Measurements from ENCODE around the gene TAS2R41.

The TAS2R41 gene

DNA sequence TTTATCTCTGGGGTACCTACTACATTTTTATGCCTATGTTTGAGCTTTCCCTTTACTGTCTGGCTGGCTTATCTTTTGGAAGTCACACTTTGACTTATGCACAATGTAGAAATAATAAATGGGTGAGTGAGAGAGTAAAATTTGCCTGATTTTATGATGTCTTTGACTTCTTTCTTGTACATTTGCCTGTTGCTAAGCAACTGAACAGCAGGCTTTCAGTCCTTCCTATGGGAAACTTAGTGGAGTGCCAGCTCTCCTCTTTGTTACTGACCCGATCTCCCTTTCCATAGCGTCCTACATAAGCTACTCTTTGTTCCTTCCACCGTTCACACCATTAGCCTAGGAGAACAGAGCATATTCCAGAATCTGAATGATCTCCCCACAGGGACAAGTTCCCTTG lies 30.2 kb upstream of the TAS2R41 start:
- TF ChIP-seq, protein P1, sequence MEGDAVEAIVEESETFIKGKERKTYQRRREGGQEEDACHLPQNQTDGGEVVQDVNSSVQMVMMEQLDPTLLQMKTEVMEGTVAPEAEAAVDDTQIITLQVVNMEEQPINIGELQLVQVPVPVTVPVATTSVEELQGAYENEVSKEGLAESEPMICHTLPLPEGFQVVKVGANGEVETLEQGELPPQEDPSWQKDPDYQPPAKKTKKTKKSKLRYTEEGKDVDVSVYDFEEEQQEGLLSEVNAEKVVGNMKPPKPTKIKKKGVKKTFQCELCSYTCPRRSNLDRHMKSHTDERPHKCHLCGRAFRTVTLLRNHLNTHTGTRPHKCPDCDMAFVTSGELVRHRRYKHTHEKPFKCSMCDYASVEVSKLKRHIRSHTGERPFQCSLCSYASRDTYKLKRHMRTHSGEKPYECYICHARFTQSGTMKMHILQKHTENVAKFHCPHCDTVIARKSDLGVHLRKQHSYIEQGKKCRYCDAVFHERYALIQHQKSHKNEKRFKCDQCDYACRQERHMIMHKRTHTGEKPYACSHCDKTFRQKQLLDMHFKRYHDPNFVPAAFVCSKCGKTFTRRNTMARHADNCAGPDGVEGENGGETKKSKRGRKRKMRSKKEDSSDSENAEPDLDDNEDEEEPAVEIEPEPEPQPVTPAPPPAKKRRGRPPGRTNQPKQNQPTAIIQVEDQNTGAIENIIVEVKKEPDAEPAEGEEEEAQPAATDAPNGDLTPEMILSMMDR (IDR thresholded peaks at IDR 0.05; ENCODE audit: low read depth, low read length, missing control alignments) = no peak
- no peak overlapping the region for H3K4me3 ChIP-seq (replicated peaks; ENCODE audit: low read depth, low read length)
- DNase-seq (ENCODE audit: extremely low read depth, low read depth) = no peak

DNA sequence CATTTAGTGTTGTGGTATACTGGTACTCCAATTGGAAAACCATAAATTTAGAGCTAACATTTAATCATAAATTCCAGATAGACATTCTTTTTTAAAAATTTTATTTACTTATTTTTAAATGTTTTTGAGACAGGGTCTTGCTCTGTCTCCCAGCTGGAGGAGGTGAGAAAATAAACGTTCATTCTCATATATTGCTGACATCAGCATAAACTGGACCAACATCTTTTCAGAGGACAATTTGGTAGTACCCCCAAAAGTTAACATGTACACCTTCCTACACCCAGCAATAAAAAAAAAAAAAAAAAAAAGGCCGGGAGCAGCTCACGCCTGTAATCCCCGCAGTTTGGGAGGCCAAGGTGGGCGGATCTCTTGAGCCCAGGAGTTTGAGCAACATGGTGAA lies 29.2 kb upstream of the TAS2R41 start:
- no peak overlapping the region for H3K4me3 ChIP-seq (replicated peaks; ENCODE audit: low read depth, low read length)
- TF ChIP-seq, protein P1 (IDR thresholded peaks at IDR 0.05; ENCODE audit: low read depth, low read length, missing control alignments) = no peak
- DNase-seq (ENCODE audit: extremely low read depth, low read depth) = no peak

DNA sequence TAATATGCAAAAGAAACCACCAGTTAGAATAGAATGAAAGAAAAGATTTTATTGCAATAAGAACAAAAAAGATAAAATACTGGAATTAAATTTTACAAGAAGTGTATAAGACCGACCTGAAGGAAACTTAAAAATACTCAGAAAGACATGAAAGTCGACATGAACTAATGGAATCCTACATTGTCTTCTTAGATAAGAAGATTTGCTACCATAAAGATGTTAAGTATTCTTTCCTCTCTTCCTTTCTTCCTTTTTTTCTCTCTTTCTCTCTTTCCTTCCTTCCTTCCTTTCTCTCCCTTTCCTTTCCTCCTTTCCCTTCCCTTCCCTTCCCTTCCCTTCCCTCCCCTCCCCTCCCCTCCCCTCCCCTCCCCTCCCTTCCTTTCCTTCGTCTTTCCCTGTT lies 27.9 kb upstream of the TAS2R41 start:
- H3K4me3 ChIP-seq (replicated peaks; ENCODE audit: low read depth, low read length) = no peak overlapping the region
- TF ChIP-seq, protein P1 (IDR thresholded peaks at IDR 0.05; ENCODE audit: low read depth, low read length, missing control alignments) = no peak
- DNase-seq (ENCODE audit: extremely low read depth, low read depth) = no peak

DNA sequence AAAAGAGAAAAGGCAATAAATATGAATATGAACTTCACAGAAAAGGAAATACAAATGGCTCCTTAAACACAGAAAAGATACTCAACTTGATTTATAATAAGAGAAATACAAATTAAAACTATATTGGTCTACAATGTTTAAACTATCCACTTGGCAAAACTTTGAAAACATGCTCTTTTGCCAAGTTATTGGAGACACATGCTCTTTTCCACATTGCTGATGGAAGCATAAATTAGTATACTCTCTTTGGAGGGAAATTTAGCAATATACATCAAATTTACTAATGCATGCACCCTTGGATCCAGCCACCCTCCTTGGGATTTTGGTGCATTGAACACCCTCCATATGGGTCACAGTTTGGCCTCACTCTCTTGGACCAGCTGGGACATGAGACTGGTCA lies 26.6 kb upstream of the TAS2R41 start:
- no peak overlapping the region for H3K4me3 ChIP-seq (replicated peaks; ENCODE audit: low read depth, low read length)
- DNase-seq (ENCODE audit: extremely low read depth, low read depth) = no peak
- TF ChIP-seq, protein P1 (IDR thresholded peaks at IDR 0.05; ENCODE audit: low read depth, low read length, missing control alignments) = no peak

DNA sequence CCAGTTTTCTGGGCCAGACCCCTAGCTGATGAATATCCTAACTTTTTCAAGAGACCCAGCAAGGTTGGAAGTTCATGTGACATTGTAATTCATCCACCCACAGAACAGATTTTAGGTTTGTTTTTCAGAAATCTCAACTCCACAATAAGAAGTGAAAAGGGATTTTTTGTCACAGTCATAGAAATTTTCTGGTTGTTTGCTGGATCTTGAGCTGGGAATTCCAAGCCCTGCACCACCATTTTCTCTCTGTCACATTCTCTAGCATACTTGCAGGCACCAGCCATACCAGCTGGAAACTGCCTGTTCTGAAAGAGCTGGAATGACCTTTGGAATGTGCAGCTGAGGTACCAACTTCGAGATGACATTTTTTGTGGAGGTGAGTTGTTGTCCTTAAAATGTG lies 25.9 kb upstream of the TAS2R41 start:
- no peak for DNase-seq (ENCODE audit: extremely low read depth, low read depth)
- H3K4me3 ChIP-seq (replicated peaks; ENCODE audit: low read depth, low read length) = no peak overlapping the region
- TF ChIP-seq, protein P1 (IDR thresholded peaks at IDR 0.05; ENCODE audit: low read depth, low read length, missing control alignments) = no peak

DNA sequence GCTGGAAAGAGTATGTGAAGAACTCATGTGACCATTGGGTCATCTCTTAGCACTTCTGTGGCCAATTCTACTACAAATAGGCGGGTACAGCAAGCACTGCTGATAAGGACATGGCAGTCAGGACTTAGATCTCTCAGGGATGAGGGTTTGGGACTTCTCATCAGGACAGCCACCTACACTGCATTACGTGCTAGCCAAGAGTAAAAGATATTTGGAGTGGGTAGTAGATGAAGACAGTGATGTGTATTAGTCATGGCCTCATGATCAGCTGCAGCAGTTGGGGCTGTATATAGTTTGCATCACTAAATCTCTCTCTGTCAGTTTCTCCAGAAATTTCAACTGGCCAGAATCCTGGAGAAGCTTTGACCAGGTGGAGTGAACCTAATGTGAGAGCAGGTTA lies 25.2 kb upstream of the TAS2R41 start:
- no peak overlapping the region for H3K4me3 ChIP-seq (replicated peaks; ENCODE audit: low read depth, low read length)
- DNase-seq (ENCODE audit: extremely low read depth, low read depth) = no peak
- TF ChIP-seq, protein P1 (IDR thresholded peaks at IDR 0.05; ENCODE audit: low read depth, low read length, missing control alignments) = no peak

DNA sequence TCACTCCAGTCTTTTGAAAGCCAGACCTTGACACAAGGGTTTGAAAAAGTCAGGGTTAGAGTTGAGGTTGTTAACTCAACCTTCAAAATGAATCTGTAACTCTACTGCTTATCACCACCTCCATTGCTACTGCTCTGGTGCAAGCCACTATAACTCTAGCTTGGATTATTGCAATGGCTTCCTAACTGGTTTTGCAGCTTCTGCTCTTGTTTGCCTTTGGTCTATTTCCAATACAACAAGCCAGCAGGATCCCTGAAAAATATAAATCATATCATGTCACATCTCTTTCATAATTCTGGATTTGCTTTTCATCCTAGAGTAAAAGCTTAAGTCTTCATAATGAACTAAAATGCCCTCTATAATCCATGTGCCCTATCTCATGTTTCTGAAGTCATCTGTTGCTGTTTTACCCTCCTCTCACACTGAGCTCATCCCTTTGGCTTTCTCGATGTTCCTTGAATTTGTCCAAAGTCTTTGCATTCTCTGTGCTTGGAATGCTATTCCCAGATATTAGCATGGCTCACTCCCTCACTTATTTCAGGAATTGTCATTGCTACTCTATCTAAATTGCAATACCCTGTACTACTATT lies 23.5 kb upstream of the TAS2R41 start:
- TF ChIP-seq, protein P1 (IDR thresholded peaks at IDR 0.05; ENCODE audit: low read depth, low read length, missing control alignments) = no peak
- DNase-seq (ENCODE audit: extremely low read depth, low read depth) = no peak
- H3K4me3 ChIP-seq (replicated peaks; ENCODE audit: low read depth, low read length) = no peak overlapping the region
